Endothelial cell of umbilical vein (primary cell): Measurements from ENCODE around the gene CD80.

ENCODE experiments used
- EZH2 ChIP-seq: IDR thresholded peaks from 2 replicates; pipeline ENCODE4 v1.6.1; 2012; ENCODE audit warnings: borderline replicate concordance, low read depth, mild to moderate bottlenecking, moderate library complexity, low read length, inconsistent platforms; ENCODE audit not compliant: severe bottlenecking
- FOS ChIP-seq: IDR thresholded peaks from 2 replicates; pipeline ENCODE4 v1.6.1; 2011; ENCODE audit warnings: mild to moderate bottlenecking, low read length, moderate library complexity, borderline replicate concordance; ENCODE audit not compliant: insufficient read depth
- GATA2 ChIP-seq: IDR thresholded peaks from 2 replicates; pipeline ENCODE4 v1.7.0; 2011; ENCODE audit warnings: low read depth, mild to moderate bottlenecking, moderate library complexity, mixed read lengths, low read length; ENCODE audit not compliant: insufficient read length, insufficient read depth
- JUN ChIP-seq: IDR thresholded peaks from 2 replicates; pipeline ENCODE4 v1.6.1; 2011; ENCODE audit warnings: borderline replicate concordance, low read depth; ENCODE audit not compliant: insufficient read length, insufficient read depth
- MAX ChIP-seq: IDR thresholded peaks from 2 replicates; pipeline ENCODE4 v1.6.1; 2011; ENCODE audit not compliant: insufficient read depth, insufficient read length
- MYC ChIP-seq: IDR thresholded peaks from one replicate; pipeline ENCODE4 v1.6.1; 2011; ENCODE audit warnings: mild to moderate bottlenecking, low read depth, low read length
- POLR2A ChIP-seq: IDR thresholded peaks from 2 replicates; pipeline ENCODE4 v1.6.1; 2012; ENCODE audit warnings: low read depth, mild to moderate bottlenecking, control low read depth, low read length
- POLR2AphosphoS5 ChIP-seq: IDR thresholded peaks from 2 replicates; pipeline ENCODE4 v1.6.1; 2012; ENCODE audit warnings: low read depth, mild to moderate bottlenecking, control low read depth, low read length, moderate library complexity; ENCODE audit not compliant: insufficient read depth
- TF ChIP-seq, protein P1 (sequence below), 2 donors: IDR thresholded peaks; 1 replicate in 1 of 2; 2 replicates in 1 of 2; pipeline ENCODE4 v1.5.1; 2011; ENCODE audit warnings: low read length in 2 of 2, mild to moderate bottlenecking in 2 of 2, moderate library complexity in 2 of 2, control low read depth in 1 of 2, inconsistent platforms in 1 of 2, low read depth in 1 of 2; ENCODE audit not compliant: insufficient read depth in 1 of 2; ENCODE audit errors: extremely low read depth in 1 of 2

- TF ChIP-seq POLR2A, result no peak
- TF ChIP-seq, protein P1, sequence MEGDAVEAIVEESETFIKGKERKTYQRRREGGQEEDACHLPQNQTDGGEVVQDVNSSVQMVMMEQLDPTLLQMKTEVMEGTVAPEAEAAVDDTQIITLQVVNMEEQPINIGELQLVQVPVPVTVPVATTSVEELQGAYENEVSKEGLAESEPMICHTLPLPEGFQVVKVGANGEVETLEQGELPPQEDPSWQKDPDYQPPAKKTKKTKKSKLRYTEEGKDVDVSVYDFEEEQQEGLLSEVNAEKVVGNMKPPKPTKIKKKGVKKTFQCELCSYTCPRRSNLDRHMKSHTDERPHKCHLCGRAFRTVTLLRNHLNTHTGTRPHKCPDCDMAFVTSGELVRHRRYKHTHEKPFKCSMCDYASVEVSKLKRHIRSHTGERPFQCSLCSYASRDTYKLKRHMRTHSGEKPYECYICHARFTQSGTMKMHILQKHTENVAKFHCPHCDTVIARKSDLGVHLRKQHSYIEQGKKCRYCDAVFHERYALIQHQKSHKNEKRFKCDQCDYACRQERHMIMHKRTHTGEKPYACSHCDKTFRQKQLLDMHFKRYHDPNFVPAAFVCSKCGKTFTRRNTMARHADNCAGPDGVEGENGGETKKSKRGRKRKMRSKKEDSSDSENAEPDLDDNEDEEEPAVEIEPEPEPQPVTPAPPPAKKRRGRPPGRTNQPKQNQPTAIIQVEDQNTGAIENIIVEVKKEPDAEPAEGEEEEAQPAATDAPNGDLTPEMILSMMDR (IDR thresholded peaks at IDR 0.05; ENCODE audit: extremely low read depth in 1 of 2, insufficient read depth in 1 of 2, low read depth in 1 of 2, low read length in 2 of 2), result no peak
- TF ChIP-seq EZH2, result no peak
- no peak for TF ChIP-seq POLR2AphosphoS5
- no peak for TF ChIP-seq MAX
- no peak for TF ChIP-seq FOS
- no peak for TF ChIP-seq MYC
- no peak for TF ChIP-seq JUN
- no peak for TF ChIP-seq GATA2
These were observed 29.5 kb downstream of the CD80 start for GRCh38 chr3:119529883-119530282.
